OCI-M2 (cell line): ENCODE results near the gene RBFOX1.

Experiments
- DNase-seq: peaks from one replicate; lab custom pipeline; 2025; ENCODE audit not compliant: unreplicated experiment; lab: John Stamatoyannopoulos, UW

Gene RBFOX1

GRCh38 chr16:7332611-7333010, at the start of gene RBFOX1:
RBFOX1 (plus strand) TSS chr16:7332845.
- DNase-seq: no peak

- DNase-seq: no peak
These were observed 47.9 kb upstream of the RBFOX1 start for GRCh38 chr16:7284780-7285179.

GRCh38 chr16:7285520-7285919, 47.1 kb upstream of the RBFOX1 start:
- no peak for DNase-seq

GRCh38 chr16:7289299-7289698, 43.3 kb upstream of the RBFOX1 start:
- no peak for DNase-seq

GRCh38 chr16:7290682-7291081, 42.0 kb upstream of the RBFOX1 start:
- DNase-seq: no peak

GRCh38 chr16:7294020-7294419, 38.6 kb upstream of the RBFOX1 start:
- DNase-seq: no peak

- no peak for DNase-seq
These were observed 29.5 kb upstream of the RBFOX1 start for GRCh38 chr16:7303052-7303610.

GRCh38 chr16:7303660-7304200, 28.9 kb upstream of the RBFOX1 start:
- no peak for DNase-seq

GRCh38 chr16:7304279-7304678, 28.4 kb upstream of the RBFOX1 start:
- no peak for DNase-seq

- no peak for DNase-seq
These were observed 27.7 kb upstream of the RBFOX1 start for GRCh38 chr16:7304958-7305357.

GRCh38 chr16:7313170-7313569, 19.5 kb upstream of the RBFOX1 start:
- DNase-seq: no peak

- no peak for DNase-seq
These were observed 18.5 kb upstream of the RBFOX1 start for GRCh38 chr16:7314163-7314562.

- no peak for DNase-seq
These were observed 16.8 kb upstream of the RBFOX1 start for GRCh38 chr16:7315813-7316212.

- DNase-seq: no peak
These were observed 16.3 kb upstream of the RBFOX1 start for GRCh38 chr16:7316281-7316888.

- DNase-seq: no peak
These were observed 14.7 kb upstream of the RBFOX1 start for GRCh38 chr16:7317982-7318381.

- DNase-seq: no peak
These were observed 14.0 kb upstream of the RBFOX1 start for GRCh38 chr16:7318686-7319085.

GRCh38 chr16:7319514-7319913, 13.1 kb upstream of the RBFOX1 start:
- DNase-seq: no peak

- no peak for DNase-seq
These were observed 11.0 kb upstream of the RBFOX1 start for GRCh38 chr16:7321661-7322060.

- no peak for DNase-seq
These were observed 8.3 kb upstream of the RBFOX1 start for GRCh38 chr16:7324321-7324720.

- no peak for DNase-seq
These were observed 6.8 kb upstream of the RBFOX1 start for GRCh38 chr16:7325834-7326233.

GRCh38 chr16:7330709-7331108, 1.9 kb upstream of the RBFOX1 start:
- DNase-seq: no peak

GRCh38 chr16:7331997-7332396, 648 bp upstream of the RBFOX1 start:
- no peak for DNase-seq

GRCh38 chr16:7333180-7333725, 608 bp downstream of the RBFOX1 start:
- DNase-seq: no peak
